Measurements from ENCODE around the gene PBX1.
"Not testable (repeated sequence)": the region's sequence is repeated elsewhere in the genome, so short reads cannot be mapped to it uniquely, and the experiment has no call there.

PBX1 gene

GRCh38 chr1:164602101-164602422 is 43.1 kb downstream of the PBX1 start:
- TF ChIP-seq CTCF (IDR thresholded peaks at IDR 0.05; ENCODE audit: control insufficient read depth, insufficient read depth, low read depth, low read length, missing control alignments), result no peak
- DNase-seq (ENCODE audit: low read depth), result no peak
- no peak overlapping the region for H3K4me3 ChIP-seq (ENCODE audit: control insufficient read depth, low read depth, low read length)

- peak; percentile 39 for DNase-seq (ENCODE audit: low read depth)
- TF ChIP-seq CTCF (IDR thresholded peaks at IDR 0.05; ENCODE audit: control insufficient read depth, insufficient read depth, low read depth, low read length, missing control alignments), result peak; percentile 10
- no peak overlapping the region; the same call in 1 of the 2 replicates for H3K4me3 ChIP-seq (ENCODE audit: control insufficient read depth, low read depth, low read length)
Observed at GRCh38 chr1:164602480-164603093, 43.6 kb downstream of the PBX1 start.

- not testable (repeated sequence) for H3K4me3 ChIP-seq (ENCODE audit: control insufficient read depth, low read depth, low read length); DNase-seq (ENCODE audit: low read depth)
Observed at GRCh38 chr1:164603805-164604204, 44.8 kb downstream of the PBX1 start.

- no peak overlapping the region for H3K4me3 ChIP-seq (ENCODE audit: control insufficient read depth, low read depth, low read length)
- no peak for TF ChIP-seq CTCF (IDR thresholded peaks at IDR 0.05; ENCODE audit: control insufficient read depth, insufficient read depth, low read depth, low read length, missing control alignments)
- peak; percentile 47 for DNase-seq (ENCODE audit: low read depth)
Observed at GRCh38 chr1:164604541-164604940, 45.6 kb downstream of the PBX1 start.

GRCh38 chr1:164605254-164606091 is 46.5 kb downstream of the PBX1 start:
- no peak for DNase-seq (ENCODE audit: low read depth)

GRCh38 chr1:164607351-164607750 is 48.4 kb downstream of the PBX1 start:
- H3K4me3 ChIP-seq (ENCODE audit: control insufficient read depth, low read depth, low read length), result no peak overlapping the region
- TF ChIP-seq CTCF (IDR thresholded peaks at IDR 0.05; ENCODE audit: control insufficient read depth, insufficient read depth, low read depth, low read length, missing control alignments), result no peak
- no peak for DNase-seq (ENCODE audit: low read depth)

More at GRCh38 chr1:164605254-164606091, 46.5 kb downstream of the PBX1 start:
- H3K4me3 ChIP-seq (ENCODE audit: control insufficient read depth, low read depth, low read length), result no peak overlapping the region
- no peak for TF ChIP-seq CTCF (IDR thresholded peaks at IDR 0.05; ENCODE audit: control insufficient read depth, insufficient read depth, low read depth, low read length, missing control alignments)

- no peak for DNase-seq (ENCODE audit: low read depth)
- no peak overlapping the region for H3K4me3 ChIP-seq (ENCODE audit: control insufficient read depth, low read depth, low read length)
- no peak for TF ChIP-seq CTCF (IDR thresholded peaks at IDR 0.05; ENCODE audit: control insufficient read depth, insufficient read depth, low read depth, low read length, missing control alignments)
Observed at GRCh38 chr1:164608651-164609057, 49.7 kb downstream of the PBX1 start.
